ENCODE measurements around the gene FAM171A2. TPM values are rescaled to one million over a fixed set of nuclear protein-coding genes. Genes with fewer than 3 reads are reported as not detected.
"Not testable (repeated sequence)": the region's sequence is repeated elsewhere in the genome, so short reads cannot be mapped to it uniquely, and the experiment has no call there.

The FAM171A2 gene
- total RNA-seq, 1 donor from 2014 or later = 1.7 TPM

GRCh38 chr17:44334315-44334714 lies 29.3 kb downstream of the FAM171A2 start:
- intact Hi-C loops (cut with DNase I) = no loop called here
- Histone ChIP-seq H3K4me1 (peaks cover 0 to 4% of the 10 kb centered on the region in 2 donors), H3K36me3 (no peaks in the 10 kb centered on the region), H3K4me3 (no peak overlapping the region), H3K27me3 (no peaks in the 10 kb centered on the region), H3K27ac (no peak overlapping the region), H3K9me3 (no peaks in the 10 kb centered on the region)
- TF ChIP-seq CTCF (IDR thresholded peaks at IDR 0.05) = no peak
- DNase-seq (ENCODE audit: low spot score in 2 of 2) = no peak

GRCh38 chr17:44333371-44333770 lies 30.3 kb downstream of the FAM171A2 start:
- no peak overlapping the region for H3K27ac ChIP-seq
- no peak for DNase-seq (ENCODE audit: low spot score in 2 of 2)
- no peaks in the 10 kb centered on the region for H3K36me3 ChIP-seq
- no peak overlapping the region for H3K4me3 ChIP-seq
- H3K27me3 ChIP-seq = no peaks in the 10 kb centered on the region
- no peaks in the 10 kb centered on the region for H3K9me3 ChIP-seq
- H3K4me1 ChIP-seq = peaks cover 0 to 4% of the 10 kb centered on the region in 2 donors
- no peak for TF ChIP-seq CTCF (IDR thresholded peaks at IDR 0.05)
- intact Hi-C loops (cut with DNase I) = no loop called here

- peak in 1 of 2 donors; percentile 89 for DNase-seq (ENCODE audit: low spot score in 2 of 2)
- no peaks in the 10 kb centered on the region for H3K9me3 ChIP-seq
- H3K27ac ChIP-seq = no peak overlapping the region
- H3K4me3 ChIP-seq = no peak overlapping the region
- H3K36me3 ChIP-seq = no peaks in the 10 kb centered on the region
- no peaks in the 10 kb centered on the region for H3K27me3 ChIP-seq
- intact Hi-C loops (cut with DNase I) = no loop called here
- peak; percentile 64 to 78 (median 73) for TF ChIP-seq CTCF (IDR thresholded peaks at IDR 0.05)
- H3K4me1 ChIP-seq = peaks cover 0 to 8% of the 10 kb centered on the region in 2 donors
These were observed 32.3 kb downstream of the FAM171A2 start for GRCh38 chr17:44331249-44331760.

GRCh38 chr17:44330263-44330662 lies 33.4 kb downstream of the FAM171A2 start:
- peaks cover 0 to 14% of the 10 kb centered on the region in 2 donors for H3K4me1 ChIP-seq
- intact Hi-C loops (cut with DNase I); DNase-seq (ENCODE audit: low spot score in 2 of 2); H3K27me3 ChIP-seq; H3K36me3 ChIP-seq; H3K27ac ChIP-seq; H3K9me3 ChIP-seq; H3K4me3 ChIP-seq: not testable (repeated sequence)

GRCh38 chr17:44329516-44329915 lies 34.1 kb downstream of the FAM171A2 start:
- not testable (repeated sequence) for H3K27me3 ChIP-seq; DNase-seq (ENCODE audit: low spot score in 2 of 2); H3K9me3 ChIP-seq; H3K4me3 ChIP-seq; H3K27ac ChIP-seq; H3K36me3 ChIP-seq
- intact Hi-C loops (cut with DNase I) = loop anchor here (10.0 kb wide), 1 partner anchor 425 kb away; the partner anchor contains the start of gene MPP2
- peaks cover 0 to 14% of the 10 kb centered on the region in 2 donors for H3K4me1 ChIP-seq

GRCh38 chr17:44327715-44328449 lies 35.8 kb downstream of the FAM171A2 start:
- no peak for DNase-seq (ENCODE audit: low spot score in 2 of 2)
- H3K4me3 ChIP-seq = no peak overlapping the region
- H3K36me3 ChIP-seq = no peaks in the 10 kb centered on the region
- intact Hi-C loops (cut with DNase I) = loop anchor here (2.0 to 10.0 kb wide), 2 partner anchors 257 to 423 kb away; partner anchors contain the start of genes G6PC3 and MPP2
- H3K4me1 ChIP-seq = peaks cover 7 to 24% of the 10 kb centered on the region in 2 donors
- H3K9me3 ChIP-seq = no peaks in the 10 kb centered on the region
- no peak overlapping the region for H3K27ac ChIP-seq
- no peaks in the 10 kb centered on the region for H3K27me3 ChIP-seq
- no peak for TF ChIP-seq CTCF (IDR thresholded peaks at IDR 0.05)
